IMR-90 (cell line): ENCODE data around the gene KCTD5. TPM values are rescaled to one million over a fixed set of nuclear protein-coding genes. Genes with fewer than 3 reads are reported as not detected.

Experiments
- ATAC-seq: fragments of 200-7000 bp; cut with Tn5 transposase; 2 replicates; pipeline ENCODE4 v1.9.1; 2020; ENCODE audit warnings: low read depth, mild to moderate bottlenecking, moderate library complexity
- BruUV-seq: library from RNA; stranded (reverse); fragments of 400-500 nt; replicated peaks from 2 replicates; lab custom pipeline; 2021; lab: Mats Ljungman, UMichigan
- CTCF ChIA-PET: fragments of 300-600 bp; formaldehyde crosslinking; extraction: SDS; loops from one replicate; lab custom pipeline; 2021; ENCODE audit warnings: antibody characterized with exemption; lab: Yijun Ruan, JAX
- POLR2A ChIA-PET: fragments of 300-600 bp; sonication (Branson Sonifier 250); formaldehyde crosslinking; loops from one replicate; lab custom pipeline; 2022; ENCODE audit warnings: antibody characterized with exemption; ENCODE audit not compliant: unreplicated experiment; lab: Charles Lee
- DNase-seq: peaks from one replicate; pipeline ENCODE4 v3.0.0; 2013
- H2AFZ ChIP-seq: replicated peaks from 2 replicates; pipeline ENCODE3; 2013; ENCODE audit warnings: low read length, mild to moderate bottlenecking; ENCODE audit not compliant: poor library complexity
- H2AK5ac ChIP-seq: 2 replicates; pipeline ENCODE4 v1.6.1; 2013; ENCODE audit warnings: low read depth, low read length, inconsistent platforms
- H2AK9ac ChIP-seq: replicated peaks from 2 replicates; pipeline ENCODE3; 2013; ENCODE audit warnings: mild to moderate bottlenecking, low read depth, low read length, moderate library complexity; ENCODE audit not compliant: poor library complexity
- H2BK120ac ChIP-seq: 2 replicates; pipeline ENCODE4 v1.6.1; 2013; ENCODE audit warnings: low read depth, low read length, inconsistent platforms
- H2BK15ac ChIP-seq: 3 replicates; pipeline ENCODE4 v1.6.1; 2013; ENCODE audit warnings: low read depth, low read length, inconsistent platforms
- H2BK20ac ChIP-seq: 2 replicates; pipeline ENCODE4 v1.6.1; 2013; ENCODE audit warnings: low read depth, mild to moderate bottlenecking, inconsistent platforms, low read length, moderate library complexity
- H2BK5ac ChIP-seq: 2 replicates; pipeline ENCODE4 v1.6.1; 2013; ENCODE audit warnings: mild to moderate bottlenecking, low read depth, low read length, inconsistent platforms; ENCODE audit not compliant: poor library complexity, severe bottlenecking
- H3K14ac ChIP-seq: replicated peaks from 2 replicates; pipeline ENCODE4 v1.6.1; 2013; ENCODE audit warnings: low read depth, low read length, inconsistent platforms
- H3K18ac ChIP-seq: 2 replicates; pipeline ENCODE4 v1.6.1; 2013; ENCODE audit warnings: low read depth, low read length, control low read depth
- H3K23ac ChIP-seq: 2 replicates; pipeline ENCODE4 v1.6.1; 2013; ENCODE audit warnings: low read depth, low read length, inconsistent platforms
- H3K27ac ChIP-seq: 2 replicates; pipeline ENCODE4 v1.5.1; 2013; ENCODE audit warnings: mild to moderate bottlenecking, control low read depth, low read length; ENCODE audit not compliant: insufficient read depth
- H3K27me3 ChIP-seq: 2 replicates; pipeline ENCODE4 v1.6.1; 2013; ENCODE audit warnings: low read length; ENCODE audit not compliant: control insufficient read depth, insufficient read depth
- H3K36me3 ChIP-seq: 2 replicates; pipeline ENCODE4 v1.6.1; 2013; ENCODE audit warnings: low read length, mixed read lengths; ENCODE audit not compliant: control insufficient read depth, insufficient read depth
- H3K4ac ChIP-seq: 2 replicates; pipeline ENCODE4 v1.6.1; 2013; ENCODE audit warnings: low read depth, low read length, inconsistent platforms
- H3K4me1 ChIP-seq: 2 replicates; pipeline ENCODE4 v1.6.1; 2013; ENCODE audit warnings: low read length, mixed read lengths; ENCODE audit not compliant: control insufficient read depth, insufficient read depth
- H3K4me2 ChIP-seq: 2 replicates; pipeline ENCODE4 v1.6.1; 2013; ENCODE audit warnings: low read depth, mild to moderate bottlenecking, control low read depth, low read length, moderate library complexity
- H3K4me3 ChIP-seq: 2 replicates; pipeline ENCODE4 v1.5.1; 2013; ENCODE audit warnings: low read depth, mild to moderate bottlenecking, control low read depth, low read length, moderate library complexity; ENCODE audit not compliant: insufficient read depth
- H3K56ac ChIP-seq: 2 replicates; pipeline ENCODE4 v1.6.1; 2013; ENCODE audit warnings: low read length, inconsistent platforms; ENCODE audit not compliant: insufficient read depth; ENCODE audit errors: extremely low read depth
- H3K79me1 ChIP-seq, 2 experiments: 2 replicates each; pipeline ENCODE4 v1.6.1; 2013; ENCODE audit warnings: low read length in 2 of 2, inconsistent platforms in 1 of 2, low read depth in 1 of 2
- H3K9ac ChIP-seq: 2 replicates; pipeline ENCODE4 v1.6.1; 2013; ENCODE audit warnings: low read depth, low read length, control low read depth
- H3K9me1 ChIP-seq: 2 replicates; pipeline ENCODE4 v1.6.1; 2013; ENCODE audit warnings: low read length, inconsistent platforms; ENCODE audit not compliant: insufficient read depth
- H3K9me3 ChIP-seq: 2 replicates; pipeline ENCODE4 v1.6.1; 2013; ENCODE audit warnings: low read length; ENCODE audit not compliant: control insufficient read depth, insufficient read depth
- H4K20me1 ChIP-seq: 2 replicates; pipeline ENCODE4 v1.6.1; 2013; ENCODE audit warnings: low read length, inconsistent platforms; ENCODE audit not compliant: insufficient read depth
- H4K5ac ChIP-seq: 2 replicates; pipeline ENCODE4 v1.6.1; 2013; ENCODE audit warnings: mild to moderate bottlenecking, low read depth, low read length, control low read depth
- H4K8ac ChIP-seq, 2 experiments: 2 replicates each; pipeline ENCODE4 v1.6.1; 2013; ENCODE audit warnings: low read depth in 2 of 2, low read length in 2 of 2, control low read depth in 1 of 2, inconsistent platforms in 1 of 2
- H4K91ac ChIP-seq: 2 replicates; pipeline ENCODE4 v1.6.1; 2013; ENCODE audit warnings: low read depth, low read length, inconsistent platforms; ENCODE audit not compliant: insufficient read depth
- BHLHE40 ChIP-seq: fragments of 150-350 bp; IDR thresholded peaks from 2 replicates; pipeline ENCODE4 v1.6.1; 2016; ENCODE audit warnings: mild to moderate bottlenecking, low read depth, low read length
- CEBPB ChIP-seq: IDR thresholded peaks from 2 replicates; pipeline ENCODE4 v1.6.1; 2012; ENCODE audit warnings: low read depth, low read length, improper control_type of control experiment
- CHD1 ChIP-seq: IDR thresholded peaks from 2 replicates; pipeline ENCODE4 v1.6.1; 2012; ENCODE audit warnings: low read depth, low read length, improper control_type of control experiment
- ELK1 ChIP-seq: fragments of 150-350 bp; IDR thresholded peaks from 2 replicates; pipeline ENCODE4 v1.6.1; 2016; ENCODE audit warnings: low read depth, mild to moderate bottlenecking, low read length, moderate library complexity, borderline replicate concordance
- FOS ChIP-seq: fragments of 150-350 bp; IDR thresholded peaks from 2 replicates; pipeline ENCODE4 v1.6.1; 2016; ENCODE audit warnings: low read depth, low read length
- MAZ ChIP-seq: IDR thresholded peaks from 2 replicates; pipeline ENCODE4 v1.6.1; 2012; ENCODE audit warnings: low read depth, mild to moderate bottlenecking, low read length, improper control_type of control experiment, moderate library complexity, borderline replicate concordance
- MXI1 ChIP-seq: IDR thresholded peaks from 2 replicates; pipeline ENCODE4 v1.6.1; 2012; ENCODE audit warnings: low read depth, mild to moderate bottlenecking, low read length, moderate library complexity, borderline replicate concordance
- NFE2L2 ChIP-seq: fragments of 150-350 bp; IDR thresholded peaks from 2 replicates; pipeline ENCODE4 v1.6.1; 2016; ENCODE audit warnings: low read depth, mild to moderate bottlenecking, low read length
- POLR2A ChIP-seq: IDR thresholded peaks from 2 replicates; pipeline ENCODE4 v1.6.1; 2012; ENCODE audit warnings: mild to moderate bottlenecking, low read depth, low read length
- RAD21 ChIP-seq: IDR thresholded peaks from 2 replicates; pipeline ENCODE4 v1.6.1; 2012; ENCODE audit warnings: low read length, improper control_type of control experiment
- RCOR1 ChIP-seq: IDR thresholded peaks from 2 replicates; pipeline ENCODE4 v1.6.1; 2012; ENCODE audit warnings: mild to moderate bottlenecking, low read length, improper control_type of control experiment; ENCODE audit not compliant: insufficient replicate concordance
- RFX5 ChIP-seq: IDR thresholded peaks from 2 replicates; pipeline ENCODE4 v1.8.0; 2012; ENCODE audit warnings: low read depth, mild to moderate bottlenecking, low read length, moderate library complexity
- WGBS, 2 experiments: methylation state at CpG; one replicate each; pipeline versions ENCODE4 v1.1.5 to v1.1.7; 2013; ENCODE audit warnings: missing lambda C conversion rate in 2 of 2; ENCODE audit not compliant: insufficient read length in 1 of 2; ENCODE audit errors: extremely low coverage in 2 of 2; 5-methylcytosine and 5-hydroxymethylcytosine counted together
- dilution Hi-C: fragments of 300-500 bp; cut with HindIII; formaldehyde crosslinking; loops from one replicate; pipeline ENCODE4 v1.14.3; 2018; ENCODE audit warnings: low sequenced_read_pairs; ENCODE audit not compliant: unreplicated experiment
- in situ Hi-C: fragments of 300-500 bp; cut with MboI; formaldehyde crosslinking; loops from 3 replicates; pipeline ENCODE4 v1.14.3; 2019; ENCODE audit warnings: low sequenced_read_pairs, inconsistent platforms, mixed read lengths
- intact Hi-C: fragments of 100-400 bp; cut with micrococcal nuclease; formaldehyde crosslinking; loops from 2 replicates; pipeline ENCODE4 v1.10.0; 2022
- polyA plus RNA-seq, 3 experiments: library from polyadenylated mRNA; depleted of rRNA; stranded (reverse); fragments of >200 nt; gene quantifications; 2 replicates each; pipeline ENCODE4 v1.2.3, GENCODE V29; 2012; ENCODE audit warnings: low replicate concordance in 1 of 3
- total RNA-seq: library from RNA; depleted of rRNA; stranded (reverse); fragments of >200 nt; gene quantifications from 2 replicates; pipeline ENCODE4 v1.2.3, GENCODE V29; 2012
- TF ChIP-seq, protein P1 (sequence below): fragments of 150-350 bp; IDR thresholded peaks from 2 replicates; pipeline ENCODE4 v1.6.1; 2017; ENCODE audit warnings: mild to moderate bottlenecking, antibody characterized with exemption, low read length, low read depth
- TF ChIP-seq, protein P2 (sequence below): conservative IDR thresholded peaks from 2 replicates; pipeline ENCODE4 v1.5.1; 2012; ENCODE audit warnings: mild to moderate bottlenecking, low read depth, low read length, improper control_type of control experiment

The KCTD5 gene
- total and polyA plus RNA-seq, 2 of the 4 experiments (the other 2 are of a cell fraction) = 17.2 to 56.2 TPM

DNA sequence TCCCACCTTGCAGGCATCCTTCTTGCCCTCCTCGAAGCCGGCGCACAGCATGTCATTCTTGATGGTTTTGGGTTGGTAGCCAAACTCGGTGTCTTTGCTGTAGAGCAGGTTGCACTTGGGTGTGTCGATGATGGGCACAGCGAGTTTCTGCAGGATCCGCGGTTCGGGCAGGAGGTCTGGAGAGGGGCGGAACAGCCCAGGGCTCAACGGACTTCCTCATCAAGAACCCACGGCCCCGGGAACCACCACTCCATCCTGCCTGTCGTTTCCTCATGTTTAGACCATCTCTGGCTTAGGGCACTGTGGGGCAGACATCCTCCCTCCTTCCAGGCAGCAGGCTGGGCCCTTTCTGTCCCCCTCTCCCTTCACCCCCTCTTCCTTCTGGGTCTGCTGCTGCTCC, 31.2 kb downstream of the KCTD5 start:
- H2AFZ ChIP-seq = peak overlapping the region; percentile 32
- H4K91ac ChIP-seq = no peak overlapping the region
- no peak overlapping the region for H3K23ac ChIP-seq
- no peak overlapping the region for H3K27ac ChIP-seq
- H2AK5ac ChIP-seq = no peak overlapping the region
- no peak overlapping the region for H3K56ac ChIP-seq
- no peak overlapping the region for H3K18ac ChIP-seq
- DNase-seq = no peak
- H3K14ac ChIP-seq = no peak overlapping the region
- H2BK5ac ChIP-seq = no peak overlapping the region
- no peak overlapping the region for H2BK15ac ChIP-seq
- in situ Hi-C loops (no loop called here), intact Hi-C loops (no loop called here), dilution Hi-C loops (no loop called here)
- BruUV-seq = no TSS peak
- no peaks in the 10 kb centered on the region for H3K27me3 ChIP-seq
- no peaks in the 10 kb centered on the region for H3K9me1 ChIP-seq
- no peak overlapping the region for H4K8ac ChIP-seq
- H3K4me1 ChIP-seq = no peaks in the 10 kb centered on the region
- no peak overlapping the region for H4K5ac ChIP-seq
- TF ChIP-seq BHLHE40 = no peak
- TF ChIP-seq CHD1 = no peak
- TF ChIP-seq NFE2L2 = no peak
- TF ChIP-seq, protein P1, sequence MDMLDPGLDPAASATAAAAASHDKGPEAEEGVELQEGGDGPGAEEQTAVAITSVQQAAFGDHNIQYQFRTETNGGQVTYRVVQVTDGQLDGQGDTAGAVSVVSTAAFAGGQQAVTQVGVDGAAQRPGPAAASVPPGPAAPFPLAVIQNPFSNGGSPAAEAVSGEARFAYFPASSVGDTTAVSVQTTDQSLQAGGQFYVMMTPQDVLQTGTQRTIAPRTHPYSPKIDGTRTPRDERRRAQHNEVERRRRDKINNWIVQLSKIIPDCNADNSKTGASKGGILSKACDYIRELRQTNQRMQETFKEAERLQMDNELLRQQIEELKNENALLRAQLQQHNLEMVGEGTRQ = no peak
- TF ChIP-seq FOS = no peak
- no peak for TF ChIP-seq POLR2A
- TF ChIP-seq, protein P2, sequence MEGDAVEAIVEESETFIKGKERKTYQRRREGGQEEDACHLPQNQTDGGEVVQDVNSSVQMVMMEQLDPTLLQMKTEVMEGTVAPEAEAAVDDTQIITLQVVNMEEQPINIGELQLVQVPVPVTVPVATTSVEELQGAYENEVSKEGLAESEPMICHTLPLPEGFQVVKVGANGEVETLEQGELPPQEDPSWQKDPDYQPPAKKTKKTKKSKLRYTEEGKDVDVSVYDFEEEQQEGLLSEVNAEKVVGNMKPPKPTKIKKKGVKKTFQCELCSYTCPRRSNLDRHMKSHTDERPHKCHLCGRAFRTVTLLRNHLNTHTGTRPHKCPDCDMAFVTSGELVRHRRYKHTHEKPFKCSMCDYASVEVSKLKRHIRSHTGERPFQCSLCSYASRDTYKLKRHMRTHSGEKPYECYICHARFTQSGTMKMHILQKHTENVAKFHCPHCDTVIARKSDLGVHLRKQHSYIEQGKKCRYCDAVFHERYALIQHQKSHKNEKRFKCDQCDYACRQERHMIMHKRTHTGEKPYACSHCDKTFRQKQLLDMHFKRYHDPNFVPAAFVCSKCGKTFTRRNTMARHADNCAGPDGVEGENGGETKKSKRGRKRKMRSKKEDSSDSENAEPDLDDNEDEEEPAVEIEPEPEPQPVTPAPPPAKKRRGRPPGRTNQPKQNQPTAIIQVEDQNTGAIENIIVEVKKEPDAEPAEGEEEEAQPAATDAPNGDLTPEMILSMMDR = no peak
- TF ChIP-seq CEBPB = no peak
- TF ChIP-seq MXI1 = no peak
- TF ChIP-seq MAZ = no peak
- TF ChIP-seq ELK1 = no peak
- TF ChIP-seq RFX5 = no peak
- no peak for TF ChIP-seq RCOR1
- TF ChIP-seq RAD21 = no peak
- WGBS, 2 experiments = no CpG with 5 or more reads among the region's 14 CpGs
- no peak overlapping the region for H2BK20ac ChIP-seq
- no peak overlapping the region for H3K4ac ChIP-seq
- H3K79me1 ChIP-seq = no peaks in the 10 kb centered on the region; a peak in 1 of 4 replicates
- no peak overlapping the region for H3K9ac ChIP-seq
- H3K4me2 ChIP-seq = no peak overlapping the region
- ChIA-PET POLR2A (no interaction called here), CTCF (no interaction called here)
- no peak overlapping the region for H3K4me3 ChIP-seq
- H3K36me3 ChIP-seq = peaks cover 2% of the 10 kb centered on the region
- peaks cover 7% of the 10 kb centered on the region for H4K20me1 ChIP-seq
- no peak overlapping the region for H2BK120ac ChIP-seq
- no peaks in the 10 kb centered on the region for H3K9me3 ChIP-seq
- no peak for ATAC-seq
- no peak overlapping the region for H2AK9ac ChIP-seq
